Transverse colon (tissue), 4 donors: Measurements from ENCODE around the gene KDELR1. TPM values are rescaled to one million over a fixed set of nuclear protein-coding genes. Genes with fewer than 3 reads are reported as not detected.

ENCODE experiments used
- DNase-seq: peaks from one replicate; pipeline ENCODE4 v3.0.0-alpha.2; 2019
- H3K27ac ChIP-seq, 4 donors: fragments of 200-600 bp; sonication (generic); 2 replicates each; pipeline ENCODE4 v1.5.1; 2016 to 2018; ENCODE audit warnings: inconsistent platforms in 4 of 4
- H3K27me3 ChIP-seq: fragments of 200-600 bp; sonication (generic); 2 replicates; pipeline ENCODE4 v1.5.1; 2017; ENCODE audit warnings: inconsistent platforms
- H3K36me3 ChIP-seq, 4 donors: fragments of 200-600 bp; sonication (generic); 2 replicates each; pipeline ENCODE4 v1.5.1; 2017 to 2019; ENCODE audit warnings: inconsistent platforms in 4 of 4
- H3K4me1 ChIP-seq, 4 donors: fragments of 200-600 bp; sonication (generic); 2 replicates each; pipeline ENCODE4 v1.5.1; 2017 to 2020; ENCODE audit warnings: inconsistent platforms in 4 of 4
- H3K4me3 ChIP-seq, 4 donors: fragments of 200-600 bp; sonication (generic); 1 replicate in 1 of 4; 2 replicates in 3 of 4; pipeline versions ENCODE4 v1.5.1 to v1.6.1; 2017 to 2019; ENCODE audit warnings: inconsistent platforms in 4 of 4
- H3K9me3 ChIP-seq, 2 donors: fragments of 200-600 bp; sonication (generic); 2 replicates each; pipeline ENCODE4 v1.5.1; 2017 to 2019; ENCODE audit warnings: inconsistent platforms in 2 of 2
- EP300 ChIP-seq: sonication (generic); formaldehyde crosslinking; IDR thresholded peaks from one replicate; pipeline ENCODE4 v1.6.1; 2017; ENCODE audit warnings: antibody characterized with exemption, low read depth
- POLR2A ChIP-seq: fragments of 450-650 bp; IDR thresholded peaks from one replicate; pipeline ENCODE4 v1.6.1; 2016; ENCODE audit warnings: antibody characterized with exemption, mild to moderate bottlenecking, moderate library complexity
- POLR2AphosphoS5 ChIP-seq, 3 donors: sonication (generic); formaldehyde crosslinking; IDR thresholded peaks; one replicate each; pipeline ENCODE4 v1.6.1; 2016; ENCODE audit warnings: antibody characterized with exemption in 3 of 3
- WGBS, 2 donors: methylation state at CpG; one replicate each; pipeline ENCODE4 v1.1.5; 2018; ENCODE audit warnings: low coverage in 1 of 2; 5-methylcytosine and 5-hydroxymethylcytosine counted together
- in situ Hi-C, 4 donors: fragments of 200-750 bp; cut with MboI; loops; one replicate each; pipeline versions ENCODE4 v1.15.0 to v1.15.1; 2017; ENCODE audit warnings: low sequenced_read_pairs in 3 of 4, low pct_ligation_motif_present in 1 of 4, low pct_unique_long_range_greater_than_20kb in 1 of 4
- intact Hi-C: fragments of 100-400 bp; cut with DNase I; formaldehyde crosslinking; loops from one replicate; pipeline ENCODE4 v1.15.1; 2023; ENCODE audit warnings: low total_unique reads
- total RNA-seq, 4 donors: library from RNA; depleted of rRNA; stranded (reverse); fragments of >200 nt; gene quantifications; one replicate each; pipeline ENCODE4 v1.1.0, GENCODE V29; 2016
- TF ChIP-seq, protein P1 (sequence below), 5 experiments: fragments of 200-600 bp in 3 of 5; fragments of 450-650 bp in 2 of 5; sonication (generic) in 3 of 5; IDR thresholded peaks; 1 replicate in 2 of 5; 2 replicates in 3 of 5; pipeline ENCODE4 v1.5.1; 2016 to 2017; ENCODE audit warnings: antibody characterized with exemption in 5 of 5, inconsistent platforms in 3 of 5, mild to moderate bottlenecking in 2 of 5, moderate library complexity in 1 of 5

The KDELR1 gene
- total RNA-seq, 4 donors from 2014 or later, result 80.6 to 146 (median 120) TPM

DNA sequence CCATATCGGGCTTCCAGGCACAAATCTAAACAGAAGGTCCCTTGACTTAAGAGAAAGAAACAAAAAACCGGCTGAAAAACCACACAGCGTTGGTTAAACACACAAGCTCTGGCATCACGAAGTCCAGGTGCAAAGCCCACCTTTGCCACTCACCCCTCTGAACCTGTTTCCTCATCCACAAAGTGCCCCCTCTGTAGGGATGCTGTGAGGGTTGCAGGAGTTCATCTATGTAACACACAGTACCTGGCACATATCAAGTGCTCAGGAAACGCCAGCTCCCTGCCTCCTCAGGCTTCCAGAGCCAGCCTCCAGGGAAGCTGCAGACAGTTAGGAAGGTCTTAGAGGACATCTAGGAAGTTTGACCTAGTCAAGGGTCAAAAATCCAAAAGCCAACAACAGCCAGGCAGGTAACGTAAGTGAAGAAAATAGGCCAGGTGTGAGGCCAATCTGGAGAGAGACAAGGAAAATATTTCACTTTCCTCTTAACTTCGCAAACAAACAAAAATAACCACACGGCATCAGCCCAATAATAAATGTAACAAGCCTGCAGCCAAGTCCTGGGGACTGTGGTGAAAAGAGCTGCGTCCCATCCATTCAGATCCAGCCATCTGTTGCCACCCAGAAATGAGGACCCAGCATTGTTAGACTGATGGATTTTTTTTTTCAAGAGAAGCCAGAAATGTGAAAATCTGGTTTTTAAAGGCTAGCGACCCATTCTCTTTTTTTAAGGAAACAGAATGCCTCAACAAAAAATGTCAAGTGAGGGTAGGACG lies 10.0 kb downstream of the KDELR1 start:
- intact Hi-C loops, result no loop called here
- H3K27me3 ChIP-seq, result no peaks in the 10 kb centered on the region
- no peaks in the 10 kb centered on the region for H3K9me3 ChIP-seq
- no peak overlapping the region for H3K4me3 ChIP-seq
- 87 to 90% methylated on average over 7 to 11 of the region's 11 CpGs for WGBS, 2 donors
- H3K36me3 ChIP-seq, result peaks cover 0 to 34% (median 17%) of the 10 kb centered on the region in 4 donors
- TF ChIP-seq POLR2AphosphoS5 (IDR thresholded peaks at IDR 0.05) (no peak), EP300 (no peak), POLR2A (no peak)
- TF ChIP-seq, protein P1, sequence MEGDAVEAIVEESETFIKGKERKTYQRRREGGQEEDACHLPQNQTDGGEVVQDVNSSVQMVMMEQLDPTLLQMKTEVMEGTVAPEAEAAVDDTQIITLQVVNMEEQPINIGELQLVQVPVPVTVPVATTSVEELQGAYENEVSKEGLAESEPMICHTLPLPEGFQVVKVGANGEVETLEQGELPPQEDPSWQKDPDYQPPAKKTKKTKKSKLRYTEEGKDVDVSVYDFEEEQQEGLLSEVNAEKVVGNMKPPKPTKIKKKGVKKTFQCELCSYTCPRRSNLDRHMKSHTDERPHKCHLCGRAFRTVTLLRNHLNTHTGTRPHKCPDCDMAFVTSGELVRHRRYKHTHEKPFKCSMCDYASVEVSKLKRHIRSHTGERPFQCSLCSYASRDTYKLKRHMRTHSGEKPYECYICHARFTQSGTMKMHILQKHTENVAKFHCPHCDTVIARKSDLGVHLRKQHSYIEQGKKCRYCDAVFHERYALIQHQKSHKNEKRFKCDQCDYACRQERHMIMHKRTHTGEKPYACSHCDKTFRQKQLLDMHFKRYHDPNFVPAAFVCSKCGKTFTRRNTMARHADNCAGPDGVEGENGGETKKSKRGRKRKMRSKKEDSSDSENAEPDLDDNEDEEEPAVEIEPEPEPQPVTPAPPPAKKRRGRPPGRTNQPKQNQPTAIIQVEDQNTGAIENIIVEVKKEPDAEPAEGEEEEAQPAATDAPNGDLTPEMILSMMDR (IDR thresholded peaks at IDR 0.05), result no peak
- in situ Hi-C loops, result no loop called here
- peaks cover 0 to 10% (median 2%) of the 10 kb centered on the region in 4 donors for H3K4me1 ChIP-seq
- no peak for DNase-seq
- H3K27ac ChIP-seq, result no peak overlapping the region

DNA sequence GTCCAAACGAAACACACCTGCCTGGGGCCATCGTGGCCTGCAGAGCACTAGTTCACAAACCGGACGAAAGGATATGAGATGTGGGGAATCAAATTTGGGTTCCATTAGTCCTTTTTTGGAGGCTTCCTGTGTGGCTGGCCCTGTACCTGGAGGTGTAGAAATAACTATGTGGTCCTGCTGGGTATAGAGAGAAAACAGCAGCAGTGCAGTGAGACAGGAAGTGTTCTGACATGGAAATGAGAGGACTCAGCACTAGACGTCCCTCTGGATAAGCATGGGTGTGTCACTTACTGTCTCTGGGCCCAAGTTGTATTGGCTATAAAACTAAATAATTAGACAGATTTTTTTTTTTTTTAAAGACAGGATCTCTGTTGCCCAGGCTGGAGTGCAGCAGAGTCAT lies 12.3 kb downstream of the KDELR1 start:
- Histone ChIP-seq H3K4me1 (peaks cover 0 to 10% (median 2%) of the 10 kb centered on the region in 4 donors), H3K27ac (peak overlapping the region; percentile 48 to 71 (median 56)), H3K27me3 (no peaks in the 10 kb centered on the region), H3K4me3 (no peak overlapping the region), H3K9me3 (no peaks in the 10 kb centered on the region), H3K36me3 (peaks cover 0 to 16% (median 7%) of the 10 kb centered on the region in 4 donors)
- DNase-seq, result no peak
- intact Hi-C loops, result no loop called here
- in situ Hi-C loops, result no loop called here
- 0 to 48% methylated on average over 1 to 5 of the region's 5 CpGs for WGBS, 2 donors
- TF ChIP-seq, protein P1 (IDR thresholded peaks at IDR 0.05), result no peak
- TF ChIP-seq POLR2A (peak; percentile 53), POLR2AphosphoS5 (IDR thresholded peaks at IDR 0.05) (peak in 2 of 3 donors; percentile 45 to 69), EP300 (no peak)

- 84 to 94% methylated on average over 3 to 10 of the region's 10 CpGs for WGBS, 2 donors
- Histone ChIP-seq H3K4me3 (no peak overlapping the region), H3K4me1 (peaks cover 0 to 10% (median 2%) of the 10 kb centered on the region in 4 donors), H3K27me3 (no peaks in the 10 kb centered on the region), H3K9me3 (no peaks in the 10 kb centered on the region), H3K27ac (no peak overlapping the region), H3K36me3 (peaks cover 0 to 7% (median 2%) of the 10 kb centered on the region in 4 donors)
- TF ChIP-seq POLR2A (no peak), EP300 (no peak), POLR2AphosphoS5 (IDR thresholded peaks at IDR 0.05) (no peak)
- TF ChIP-seq, protein P1 (IDR thresholded peaks at IDR 0.05), result no peak
- DNase-seq, result no peak
- in situ Hi-C loops (no loop called here), intact Hi-C loops (no loop called here)
Measured at GRCh38 chr19:48378194-48378570, 13.2 kb downstream of the KDELR1 start.

GRCh38 chr19:48373567-48373966 lies 17.8 kb downstream of the KDELR1 start:
- Histone ChIP-seq H3K27me3 (no peaks in the 10 kb centered on the region), H3K27ac (no peak overlapping the region), H3K4me3 (no peak overlapping the region), H3K4me1 (peaks cover 0 to 18% (median 8%) of the 10 kb centered on the region in 4 donors), H3K9me3 (no peaks in the 10 kb centered on the region), H3K36me3 (no peaks in the 10 kb centered on the region)
- in situ Hi-C loops, result no loop called here
- intact Hi-C loops, result no loop called here
- TF ChIP-seq POLR2A, result no peak
- TF ChIP-seq EP300, result no peak
- TF ChIP-seq POLR2AphosphoS5 (IDR thresholded peaks at IDR 0.05), result no peak
- TF ChIP-seq, protein P1 (IDR thresholded peaks at IDR 0.05), result no peak
- 91% methylated on average over 11 of the region's 11 CpGs; no CpG with 5 or more reads in 1 of the 2 donors for WGBS, 2 donors
- DNase-seq, result no peak
